GM12864 (cell line): Measurements from ENCODE around the gene SARNP.

ENCODE experiments used
- DNase-seq: peaks from one replicate; pipeline ENCODE4 v3.0.0-alpha.2; 2011; ENCODE audit warnings: low read depth
- H3K4me3 ChIP-seq: 2 replicates; pipeline ENCODE4 v1.5.1; 2011; ENCODE audit warnings: mild to moderate bottlenecking, low read depth, low read length, control low read depth
- TF ChIP-seq, protein P1 (sequence below): IDR thresholded peaks from 2 replicates; pipeline ENCODE4 v1.5.1; 2011; ENCODE audit warnings: low read depth, mild to moderate bottlenecking, moderate library complexity, low read length, control low read depth, inconsistent platforms; ENCODE audit errors: missing control alignments

The SARNP gene

DNA sequence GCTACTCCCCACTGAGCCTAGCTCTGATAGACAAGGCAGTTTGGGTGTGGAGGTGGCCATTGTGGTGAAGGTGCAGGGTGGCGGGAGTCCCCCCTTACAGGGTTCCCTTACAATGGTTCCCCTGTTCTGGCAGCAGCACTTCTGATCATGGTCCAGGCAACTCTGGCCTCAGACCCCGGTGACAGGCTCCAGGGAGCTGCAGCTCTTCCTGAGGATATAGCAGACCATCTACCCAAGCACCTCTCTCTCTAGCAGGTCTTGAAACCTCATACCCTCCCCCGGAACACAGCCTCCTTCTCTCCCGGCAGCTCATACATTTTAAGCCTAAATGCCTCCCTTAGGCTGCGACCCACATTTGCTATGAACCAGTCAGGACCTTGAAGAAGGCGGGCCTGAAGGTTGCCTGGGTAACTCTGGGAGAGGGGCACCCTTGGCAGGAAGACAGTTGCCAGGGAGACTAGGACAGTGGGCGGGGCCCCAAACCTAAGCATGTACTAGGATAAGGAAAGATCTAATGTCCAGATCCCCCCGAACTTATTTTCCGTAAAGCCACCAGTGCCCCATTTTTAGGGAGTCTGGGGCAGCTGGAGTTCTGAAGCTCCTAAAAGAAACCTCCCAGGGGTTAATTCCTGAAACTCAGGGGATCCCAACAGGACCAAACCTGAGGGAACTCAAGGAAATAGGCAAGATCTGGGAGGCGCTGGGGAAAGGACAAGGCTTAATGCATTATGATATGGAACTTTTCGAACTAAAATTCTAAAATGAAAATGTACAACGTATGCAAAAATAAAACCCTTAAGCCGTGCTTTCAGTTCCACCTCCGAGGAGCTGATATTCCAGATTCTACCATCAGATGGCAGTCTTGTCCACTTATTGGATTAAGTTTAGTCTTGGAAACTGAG is 79.2 kb downstream of the SARNP start:
- peak overlapping the region; percentile 64 for H3K4me3 ChIP-seq
- DNase-seq: peak; percentile 73

DNA sequence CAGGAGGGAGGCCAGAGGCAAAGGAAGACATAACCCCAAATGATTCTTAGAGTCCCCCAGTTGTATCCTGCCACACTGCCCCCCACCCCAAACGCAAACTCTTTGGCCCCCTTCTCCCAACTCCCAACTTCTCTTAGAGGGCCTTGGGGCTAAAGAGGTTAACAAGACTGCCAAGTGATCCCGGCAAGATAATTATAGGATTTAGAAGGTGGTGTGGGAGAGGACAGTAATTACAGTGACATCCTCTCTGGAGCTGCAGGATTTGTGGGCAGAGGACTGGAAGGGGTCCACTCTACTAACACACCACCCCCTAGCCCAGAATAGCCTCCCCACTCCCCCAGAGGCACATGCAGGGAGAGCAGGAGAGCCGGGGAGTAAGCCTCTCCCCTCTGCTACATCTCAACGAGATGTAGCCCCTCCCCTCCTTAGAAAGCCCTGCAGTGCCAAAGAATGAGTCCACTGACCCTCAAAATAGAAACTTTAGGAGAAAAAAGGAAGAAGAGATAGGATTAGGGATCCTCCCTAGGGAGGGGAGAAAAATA is 79.9 kb downstream of the SARNP start:
- DNase-seq: no peak
- peak overlapping the region; percentile 64 for H3K4me3 ChIP-seq
- TF ChIP-seq, protein P1, sequence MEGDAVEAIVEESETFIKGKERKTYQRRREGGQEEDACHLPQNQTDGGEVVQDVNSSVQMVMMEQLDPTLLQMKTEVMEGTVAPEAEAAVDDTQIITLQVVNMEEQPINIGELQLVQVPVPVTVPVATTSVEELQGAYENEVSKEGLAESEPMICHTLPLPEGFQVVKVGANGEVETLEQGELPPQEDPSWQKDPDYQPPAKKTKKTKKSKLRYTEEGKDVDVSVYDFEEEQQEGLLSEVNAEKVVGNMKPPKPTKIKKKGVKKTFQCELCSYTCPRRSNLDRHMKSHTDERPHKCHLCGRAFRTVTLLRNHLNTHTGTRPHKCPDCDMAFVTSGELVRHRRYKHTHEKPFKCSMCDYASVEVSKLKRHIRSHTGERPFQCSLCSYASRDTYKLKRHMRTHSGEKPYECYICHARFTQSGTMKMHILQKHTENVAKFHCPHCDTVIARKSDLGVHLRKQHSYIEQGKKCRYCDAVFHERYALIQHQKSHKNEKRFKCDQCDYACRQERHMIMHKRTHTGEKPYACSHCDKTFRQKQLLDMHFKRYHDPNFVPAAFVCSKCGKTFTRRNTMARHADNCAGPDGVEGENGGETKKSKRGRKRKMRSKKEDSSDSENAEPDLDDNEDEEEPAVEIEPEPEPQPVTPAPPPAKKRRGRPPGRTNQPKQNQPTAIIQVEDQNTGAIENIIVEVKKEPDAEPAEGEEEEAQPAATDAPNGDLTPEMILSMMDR: no peak

More for the DNA sequence above, 79.2 kb downstream of the SARNP start:
- TF ChIP-seq, protein P1: peak; percentile 70

DNA sequence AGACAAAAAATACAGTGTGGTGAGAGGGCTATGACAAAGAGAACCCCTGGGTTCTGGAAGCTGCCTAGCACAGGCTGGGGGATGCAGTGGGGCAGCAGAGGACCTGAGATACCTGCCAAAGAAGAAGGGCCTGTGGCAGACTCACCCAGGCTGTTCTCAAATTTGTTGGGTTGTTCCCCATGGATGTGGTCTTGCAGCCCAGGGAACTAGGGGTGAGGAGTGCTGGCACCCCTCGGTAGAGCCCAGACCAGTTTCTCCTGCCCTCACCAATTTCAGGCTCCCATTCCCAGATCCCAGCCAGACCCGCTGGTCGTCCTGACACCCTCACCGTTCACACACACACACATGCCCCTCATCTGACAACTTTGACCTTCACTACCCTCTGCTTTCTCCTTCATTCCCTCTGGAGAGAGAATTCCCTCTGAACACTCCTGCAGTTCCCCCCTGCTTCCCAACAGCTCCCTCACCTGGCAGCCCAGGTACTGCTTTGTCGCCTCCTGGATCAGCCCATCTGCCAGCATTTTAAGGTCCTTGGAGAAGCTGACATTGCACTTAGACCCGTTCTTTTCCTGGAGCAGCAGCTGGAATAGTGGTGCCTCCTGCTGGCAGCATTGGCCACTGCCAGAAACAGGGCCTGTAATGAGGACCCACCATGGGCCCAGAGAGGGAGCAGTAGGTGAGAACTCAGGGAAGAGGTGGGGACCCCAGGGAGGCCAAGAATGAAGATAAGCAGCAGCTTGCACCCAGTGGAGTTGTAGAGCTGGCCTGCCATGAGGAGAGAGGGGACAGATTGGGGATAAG is 80.5 kb downstream of the SARNP start:
- TF ChIP-seq, protein P1: peak; percentile 91
- no peak for DNase-seq
- H3K4me3 ChIP-seq: no peak overlapping the region

DNA sequence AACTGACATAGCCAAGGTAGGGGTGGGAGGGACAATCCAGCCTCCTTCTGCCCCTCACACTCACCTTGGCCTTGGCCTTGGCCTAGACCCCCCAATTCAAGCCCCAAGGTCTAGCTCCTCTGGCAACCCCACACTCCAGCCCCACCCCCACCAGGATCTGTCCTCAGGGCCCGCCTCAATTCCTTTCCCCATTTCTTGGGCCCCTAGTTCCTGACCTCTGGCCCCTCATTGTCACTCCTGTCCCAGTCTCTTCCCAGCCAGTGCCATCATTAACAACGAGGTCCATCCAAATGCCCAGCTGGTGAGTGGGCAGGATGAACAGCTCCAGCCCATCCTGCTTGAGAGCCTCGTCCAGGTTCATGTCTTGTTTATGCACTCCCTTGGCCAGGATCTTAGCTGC is 81.4 kb downstream of the SARNP start:
- no peak overlapping the region for H3K4me3 ChIP-seq
- TF ChIP-seq, protein P1: no peak
- DNase-seq: no peak

DNA sequence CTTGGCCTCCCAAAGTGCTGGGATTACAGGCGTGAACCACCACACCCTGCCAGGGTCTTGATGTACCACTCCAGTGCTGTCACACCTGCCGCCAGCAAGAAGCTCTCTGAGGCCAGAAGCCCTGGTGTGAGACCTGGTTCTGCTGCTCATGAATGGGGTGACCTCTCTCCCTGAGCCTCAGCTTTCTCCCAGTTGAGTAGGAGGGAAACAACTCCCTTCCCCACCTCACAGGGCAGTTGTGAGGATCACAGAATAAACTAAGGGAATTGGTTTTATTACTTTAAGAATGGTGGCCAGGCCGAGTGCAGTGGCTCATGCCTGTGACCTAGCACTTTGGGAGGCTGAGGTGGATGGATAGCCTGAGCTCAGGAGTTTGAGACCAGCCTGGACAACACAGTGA is 82.9 kb downstream of the SARNP start:
- TF ChIP-seq, protein P1: no peak
- H3K4me3 ChIP-seq: no peak overlapping the region
- no peak for DNase-seq

DNA sequence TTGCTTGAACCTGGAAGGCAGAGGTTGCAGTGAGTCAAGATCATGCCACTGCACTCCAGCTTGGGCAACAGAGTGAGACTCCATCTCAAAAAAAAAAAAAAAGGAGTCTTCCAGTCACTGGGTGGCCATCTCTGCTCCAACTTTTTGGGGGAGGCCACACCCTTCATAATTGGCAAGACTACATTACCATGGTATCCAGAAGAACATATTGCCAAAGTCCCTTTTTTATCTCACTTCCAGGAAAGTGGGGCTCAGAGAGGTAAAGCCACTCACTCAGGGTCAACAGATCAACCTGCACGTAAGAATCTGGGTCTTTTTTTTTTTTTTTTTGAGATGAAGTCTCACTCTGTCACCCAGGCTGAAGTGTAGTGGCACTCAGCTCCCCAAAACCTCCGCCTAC is 83.7 kb downstream of the SARNP start:
- DNase-seq: no peak
- H3K4me3 ChIP-seq: no peak overlapping the region
- TF ChIP-seq, protein P1: no peak
